ENCODE measurements around the gene PFKL. TPM values are rescaled to one million over a fixed set of nuclear protein-coding genes. Genes with fewer than 3 reads are reported as not detected.
A peak's percentile ranks its signal among the peaks of the same experiment; 100 is the strongest.
"Not testable (repeated sequence)": the region's sequence is repeated elsewhere in the genome, so short reads cannot be mapped to it uniquely, and the experiment has no call there.

PFKL gene
- polyA plus RNA-seq, 1 donor = 49.5 TPM

DNA sequence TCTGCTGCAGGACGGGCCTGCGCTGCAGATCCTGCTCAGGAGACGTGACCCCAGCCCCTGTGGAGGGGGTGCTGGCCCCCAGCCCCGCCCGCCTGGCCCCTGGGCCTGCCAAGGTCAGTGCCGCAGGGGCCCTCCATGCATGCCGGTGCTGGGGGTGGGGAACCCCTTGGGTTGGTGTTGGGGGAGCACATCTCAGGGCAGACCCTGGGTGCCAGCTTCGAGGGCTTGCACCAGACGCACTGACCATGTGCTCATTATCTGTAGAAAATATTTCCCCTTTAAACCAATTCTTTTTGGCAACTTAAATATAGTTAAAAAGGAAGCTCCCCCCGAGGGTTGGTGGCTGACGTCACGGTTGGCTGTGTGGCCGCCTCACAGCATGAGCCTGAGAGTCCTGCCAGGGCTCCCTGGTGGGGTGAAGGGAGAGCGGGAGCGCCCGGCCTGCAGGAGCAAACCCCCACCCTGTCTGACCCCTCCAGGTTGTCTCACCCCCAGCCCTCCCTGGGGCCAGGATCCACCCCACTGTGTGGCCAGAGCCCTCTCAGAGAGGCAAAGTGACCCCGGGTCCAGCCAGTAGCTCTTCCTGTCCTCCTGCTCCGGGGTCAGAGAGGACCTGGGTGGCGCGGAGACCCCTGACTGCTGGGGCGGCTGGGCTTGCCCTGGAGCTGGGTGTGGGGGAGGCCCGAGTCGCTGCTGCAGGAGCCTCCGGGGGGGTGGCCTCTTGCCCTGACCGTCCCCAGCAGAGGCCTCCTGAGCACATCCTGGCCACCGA, 5.3 kb upstream of the PFKL start:
- no peak for DNase-seq (ENCODE audit: low read depth)

DNA sequence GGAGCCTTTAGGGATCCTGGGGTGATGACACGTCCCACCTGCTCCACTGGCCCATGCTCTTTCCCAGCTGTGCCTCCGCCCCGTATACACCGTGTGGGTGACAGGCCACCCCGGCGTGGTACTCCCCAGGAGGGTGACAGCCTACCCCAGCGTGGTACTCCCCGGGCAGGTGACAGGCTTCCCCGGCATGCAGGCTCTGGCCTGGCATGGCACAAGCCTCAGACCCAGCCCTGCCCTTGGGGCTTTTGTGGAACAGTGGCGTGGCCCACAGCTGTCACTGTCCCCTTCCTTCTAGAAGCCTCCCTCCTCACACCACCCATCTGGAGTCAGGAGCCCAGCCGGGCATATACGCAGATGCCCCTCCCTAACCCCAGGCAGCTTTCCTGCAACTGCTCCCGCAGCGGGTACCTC, 4.7 kb upstream of the PFKL start:
- DNase-seq (ENCODE audit: low read depth) = no peak

DNA sequence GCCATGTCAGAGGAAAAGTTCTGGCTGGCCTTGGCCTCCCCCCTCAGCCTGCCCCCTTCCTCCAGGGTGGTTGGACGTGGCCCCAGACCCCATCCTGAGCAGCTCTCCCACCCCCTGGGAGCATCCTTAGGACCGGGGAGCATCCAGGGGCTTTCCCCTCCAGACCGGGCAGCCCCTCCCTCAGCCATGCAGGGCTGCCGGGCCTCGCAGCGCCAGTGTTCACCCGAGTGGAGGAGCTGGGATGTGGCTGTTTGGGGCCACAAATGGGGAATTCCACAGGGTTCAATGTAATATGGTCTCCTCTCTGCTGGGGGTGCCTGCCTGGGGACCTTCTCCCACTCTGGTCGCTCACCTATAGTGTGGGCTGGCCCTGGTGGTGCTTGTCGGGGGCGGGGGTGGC, 4.2 kb upstream of the PFKL start:
- no peak for DNase-seq (ENCODE audit: low read depth)

DNA sequence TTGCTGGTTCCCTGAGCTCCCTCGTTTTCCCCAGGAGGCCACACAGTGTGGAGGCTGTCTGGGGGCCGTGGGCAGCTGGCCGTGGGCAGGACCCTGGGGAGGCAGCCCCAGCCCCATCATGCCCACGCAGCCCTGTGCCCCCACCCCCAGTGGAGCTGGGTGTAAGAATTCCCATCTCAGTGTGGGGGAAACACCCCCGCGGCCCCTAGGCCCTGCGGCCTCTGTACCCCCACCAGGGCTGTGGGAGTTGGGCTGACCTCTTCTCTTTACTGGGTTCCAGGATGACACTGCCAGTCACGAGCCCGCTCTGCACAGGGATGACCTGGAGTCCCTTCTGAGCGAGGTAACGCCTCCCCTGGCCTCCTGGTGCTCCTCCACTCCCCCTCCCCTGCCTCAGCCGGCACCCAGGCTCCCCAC, 3.7 kb upstream of the PFKL start:
- no peak for DNase-seq (ENCODE audit: low read depth)

DNA sequence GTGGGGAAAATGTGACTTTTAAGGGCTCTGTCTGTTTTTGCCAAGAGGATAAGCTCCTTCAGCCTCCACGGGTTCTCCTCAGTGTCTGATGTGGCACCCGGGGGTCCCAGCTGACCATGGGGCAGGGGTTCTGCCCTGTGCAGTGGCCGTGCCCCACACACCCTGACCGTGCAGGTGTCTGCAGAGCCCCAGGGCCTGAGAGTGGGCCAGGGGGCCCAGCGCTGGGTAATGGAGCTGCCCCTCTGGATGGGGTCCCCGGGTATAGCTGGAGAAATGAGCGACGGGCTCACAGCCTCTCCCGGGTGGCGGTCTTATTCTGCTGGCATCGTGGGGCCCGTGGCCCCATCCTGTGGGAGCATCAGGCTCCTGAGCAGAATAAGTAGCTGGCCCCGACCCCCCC, 2.9 kb upstream of the PFKL start:
- DNase-seq (ENCODE audit: low read depth) = no peak

DNA sequence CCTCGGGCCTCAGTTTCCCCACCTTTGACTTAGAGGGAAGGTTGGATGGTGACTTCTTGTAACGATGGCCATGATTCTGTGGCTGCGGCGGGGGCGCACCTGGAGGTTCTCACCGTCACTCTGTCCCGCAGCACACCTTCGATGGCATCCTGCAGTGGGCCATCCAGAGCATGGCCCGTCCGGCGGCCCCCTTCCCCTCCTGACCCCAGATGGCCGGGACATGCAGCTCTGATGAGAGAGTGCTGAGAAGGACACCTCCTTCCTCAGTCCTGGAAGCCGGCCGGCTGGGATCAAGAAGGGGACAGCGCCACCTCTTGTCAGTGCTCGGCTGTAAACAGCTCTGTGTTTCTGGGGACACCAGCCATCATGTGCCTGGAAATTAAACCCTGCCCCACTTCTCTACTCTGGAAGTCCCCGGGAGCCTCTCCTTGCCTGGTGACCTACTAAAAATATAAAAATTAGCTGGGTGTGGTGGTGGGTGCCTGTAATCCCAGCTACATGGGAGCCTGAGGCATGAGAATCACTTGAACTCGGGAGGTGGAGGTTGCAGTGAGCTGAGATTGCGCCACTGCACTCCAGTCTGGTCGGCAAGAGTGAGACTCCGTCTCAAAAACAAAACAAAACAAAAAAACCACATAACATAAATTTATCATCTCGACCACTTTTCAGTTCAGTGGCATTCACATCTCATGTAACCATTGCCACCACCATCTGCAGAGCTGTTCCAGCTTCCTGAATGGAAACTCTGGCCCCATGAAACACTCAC, 2.1 kb upstream of the PFKL start:
- peak; percentile 68 for DNase-seq (ENCODE audit: low read depth)

DNA sequence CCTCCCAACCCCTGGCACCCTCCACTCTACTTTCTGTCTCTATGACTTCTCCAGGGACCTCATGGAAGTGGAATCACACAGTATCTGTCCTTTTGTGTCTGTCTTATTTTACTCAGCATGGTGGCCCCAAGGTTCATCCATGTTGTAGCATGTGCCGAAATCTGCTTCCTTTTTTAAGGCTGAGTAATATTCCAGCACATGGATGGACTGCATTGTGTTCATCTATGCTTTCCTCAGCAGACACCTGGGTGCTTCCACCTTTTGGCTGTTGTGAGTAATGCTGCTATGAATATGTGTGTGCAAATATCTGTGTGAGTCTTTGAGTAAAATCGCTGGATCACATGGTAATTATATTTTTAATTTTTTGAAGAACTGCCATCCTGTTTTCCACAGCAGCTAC, 1.6 kb upstream of the PFKL start:
- no peak for DNase-seq (ENCODE audit: low read depth)

DNA sequence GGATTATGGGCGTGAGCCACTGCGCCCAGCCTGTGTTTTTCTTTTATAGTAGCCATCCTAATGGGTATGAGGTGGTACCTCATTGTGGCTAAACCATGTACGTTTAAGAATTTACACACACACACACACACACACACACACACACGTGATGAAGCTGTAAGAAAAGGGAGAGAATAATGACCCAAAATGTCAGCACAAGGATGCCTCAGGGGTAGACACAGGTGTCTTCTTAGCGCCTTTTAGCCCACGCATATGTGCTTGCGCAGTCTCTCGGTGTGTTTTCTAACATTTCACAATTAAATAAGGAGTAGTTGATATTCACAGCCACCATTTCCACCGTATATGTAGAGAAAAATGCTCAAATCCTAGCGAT, 782 bp upstream of the PFKL start:
- no peak for DNase-seq (ENCODE audit: low read depth)

DNA sequence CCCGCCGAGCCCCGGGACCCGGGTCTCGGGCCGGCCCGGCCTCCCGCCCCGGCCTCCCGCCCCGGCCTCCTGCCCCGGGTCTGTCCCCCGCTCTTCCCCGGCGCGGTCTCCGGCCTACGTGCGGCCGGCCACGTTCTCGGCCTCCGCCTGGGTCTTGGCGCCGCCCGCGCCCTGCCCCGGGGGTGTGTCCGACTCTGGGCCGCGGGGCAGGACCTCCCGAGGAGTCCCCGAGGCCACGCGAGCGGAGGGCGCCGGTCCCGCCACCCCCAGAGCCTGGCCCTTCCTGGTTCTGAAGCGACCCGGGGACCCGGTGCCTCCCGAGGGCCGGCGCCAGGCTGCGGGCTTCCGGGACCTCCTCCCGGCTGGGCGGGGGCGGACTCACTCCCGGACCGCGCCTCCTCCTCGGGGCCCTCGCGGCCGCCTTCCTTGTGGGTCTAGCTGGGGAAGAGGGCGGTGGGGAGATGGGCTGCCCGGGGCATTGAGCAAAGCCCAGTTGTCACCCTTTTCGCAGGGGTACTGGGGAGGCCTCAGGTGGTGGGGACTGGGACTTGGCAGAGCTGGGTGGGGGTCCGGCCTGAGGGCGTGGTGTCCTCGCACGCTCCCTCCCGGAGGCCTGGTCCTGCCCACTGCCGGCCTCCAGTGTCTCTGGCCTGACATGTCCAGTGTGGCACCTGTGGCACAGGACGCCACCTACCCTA, 558 bp downstream of the PFKL start:
- no peak for DNase-seq (ENCODE audit: low read depth)

DNA sequence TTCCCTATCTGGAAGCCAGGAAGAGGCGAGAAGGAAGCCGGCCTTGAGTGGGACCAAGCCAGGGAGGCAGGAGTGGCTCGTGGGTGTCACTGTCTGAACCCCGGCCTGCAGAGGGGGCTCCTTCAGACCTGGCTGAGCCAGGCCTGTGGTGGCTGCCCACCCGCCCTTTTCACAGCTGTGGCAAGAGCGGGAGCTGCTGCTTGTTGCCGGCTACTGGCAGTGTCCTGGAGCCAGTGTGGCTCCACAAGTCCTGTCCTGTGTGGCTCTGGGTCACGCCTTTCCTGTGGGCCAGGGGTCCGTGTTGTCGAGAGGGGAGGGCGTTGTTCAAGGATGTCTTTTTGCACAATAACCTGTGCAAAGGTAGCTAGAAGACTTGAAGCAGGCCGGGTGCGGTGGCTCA, 1.3 kb downstream of the PFKL start:
- no peak for DNase-seq (ENCODE audit: low read depth)

DNA sequence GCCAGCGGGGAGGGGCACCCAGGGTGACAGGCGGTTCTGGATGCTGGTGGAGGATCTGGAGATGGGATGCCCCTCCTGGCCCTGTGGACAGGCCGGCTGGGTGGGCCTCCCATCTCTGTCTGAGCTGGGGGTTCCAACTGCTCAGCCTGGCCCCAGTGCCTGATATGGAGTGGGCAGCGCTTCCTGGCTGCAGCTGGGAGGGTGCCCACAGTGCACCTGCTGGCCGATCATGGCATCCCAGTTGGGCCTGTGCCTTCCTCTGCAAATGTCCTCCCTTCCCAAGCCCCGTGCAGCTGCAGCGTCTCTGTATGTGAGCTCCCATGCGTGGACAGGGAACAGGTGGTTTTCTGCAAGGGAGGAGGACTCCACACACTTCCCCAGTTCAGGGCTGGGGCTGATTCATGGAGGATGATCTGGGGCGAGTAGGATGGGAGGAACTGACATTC, 2.1 kb downstream of the PFKL start:
- no peak for DNase-seq (ENCODE audit: low read depth)

DNA sequence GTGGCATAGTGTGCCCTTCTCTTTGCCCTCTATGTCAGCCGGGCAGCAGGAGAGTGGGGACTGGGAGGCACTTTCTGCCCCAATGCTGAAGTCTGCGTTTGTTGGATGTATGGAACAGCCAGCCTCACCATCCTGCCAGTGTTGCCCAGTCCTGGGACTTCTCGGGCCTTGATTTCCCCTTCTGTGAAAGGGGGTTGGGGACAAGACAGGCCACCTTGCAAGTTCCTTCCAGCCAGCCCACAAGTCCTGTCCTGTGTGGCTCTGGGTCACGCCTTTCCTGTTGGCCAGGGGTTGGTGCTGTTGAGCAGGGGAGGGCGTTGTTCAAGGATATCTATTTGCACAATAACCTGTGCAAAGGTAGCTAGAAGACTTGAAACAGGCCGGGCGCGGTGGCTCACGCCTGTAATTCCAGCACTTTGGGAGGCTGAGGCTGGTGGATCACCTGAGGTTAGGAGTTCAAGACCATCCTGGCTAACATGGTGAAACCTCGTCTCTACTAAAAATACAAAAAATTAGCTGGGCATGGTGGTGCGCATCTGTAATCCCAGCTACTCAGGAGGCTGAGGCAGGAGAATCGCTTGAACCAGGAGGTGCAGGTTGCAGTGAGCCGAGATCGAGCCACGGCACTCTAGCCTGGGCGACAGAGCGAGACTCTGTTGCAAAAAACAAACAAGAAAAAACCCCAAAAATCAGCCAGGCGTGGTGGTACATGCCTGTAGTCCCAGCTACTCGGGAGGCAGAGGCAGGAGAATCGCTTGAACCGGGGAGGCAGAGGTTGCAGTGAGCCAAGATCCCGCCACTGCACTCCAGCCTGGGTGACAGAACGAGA, 2.9 kb downstream of the PFKL start:
- not testable (repeated sequence) for DNase-seq (ENCODE audit: low read depth)

DNA sequence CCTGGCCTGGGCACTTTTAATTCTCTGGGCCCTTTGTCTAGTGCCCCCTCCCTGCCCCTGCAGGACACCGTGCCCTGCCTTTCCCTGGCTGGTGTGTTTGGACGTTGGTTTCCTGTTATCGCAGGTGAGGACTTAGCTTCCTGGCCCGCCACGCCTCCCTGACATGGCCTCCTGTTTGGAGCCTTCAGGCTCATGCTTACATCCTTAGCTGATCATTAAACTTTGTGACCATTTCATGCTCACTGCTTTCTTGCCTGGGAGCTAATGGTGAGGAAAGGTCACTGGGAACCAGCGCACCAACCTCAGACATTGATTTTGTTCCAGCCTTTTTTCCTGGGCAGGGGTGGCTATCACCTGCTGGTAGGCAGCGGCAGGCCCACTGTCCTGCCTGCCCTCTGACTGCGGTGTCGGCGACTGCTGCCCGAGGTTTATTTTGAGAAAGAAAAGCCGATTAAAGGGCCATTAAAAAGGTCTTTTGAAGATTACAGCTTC, 3.7 kb downstream of the PFKL start:
- DNase-seq (ENCODE audit: low read depth) = no peak

DNA sequence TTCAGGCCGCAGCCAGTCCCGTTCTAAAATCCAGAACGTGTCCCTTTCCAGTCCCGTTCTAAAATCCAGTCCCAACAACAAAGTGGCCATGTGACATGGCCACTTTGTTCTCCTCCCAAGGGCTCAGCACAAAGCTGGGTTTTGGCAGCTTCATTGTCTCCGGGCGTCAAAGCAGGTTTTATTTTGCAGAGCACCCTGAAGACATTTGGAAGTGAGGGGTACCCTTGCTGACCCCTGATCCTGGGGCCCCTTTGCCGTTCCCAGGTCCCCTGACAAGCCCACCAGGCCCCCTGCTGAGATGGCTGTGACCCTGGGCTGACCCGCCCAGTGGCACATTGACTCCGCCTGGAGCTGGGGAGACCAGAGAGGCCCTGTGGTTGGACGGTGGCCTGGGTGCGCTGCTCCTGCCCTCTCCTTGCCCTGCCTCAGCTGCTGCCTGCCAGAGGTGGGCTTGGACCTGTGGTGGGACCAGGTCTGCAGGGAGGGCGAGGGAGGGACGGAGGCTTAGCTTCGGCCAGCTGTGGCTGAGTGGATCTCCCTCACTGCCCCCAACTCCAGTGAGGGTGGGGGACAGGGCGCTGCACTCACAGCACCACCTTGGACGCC, 4.3 kb downstream of the PFKL start:
- no peak for DNase-seq (ENCODE audit: low read depth)

DNA sequence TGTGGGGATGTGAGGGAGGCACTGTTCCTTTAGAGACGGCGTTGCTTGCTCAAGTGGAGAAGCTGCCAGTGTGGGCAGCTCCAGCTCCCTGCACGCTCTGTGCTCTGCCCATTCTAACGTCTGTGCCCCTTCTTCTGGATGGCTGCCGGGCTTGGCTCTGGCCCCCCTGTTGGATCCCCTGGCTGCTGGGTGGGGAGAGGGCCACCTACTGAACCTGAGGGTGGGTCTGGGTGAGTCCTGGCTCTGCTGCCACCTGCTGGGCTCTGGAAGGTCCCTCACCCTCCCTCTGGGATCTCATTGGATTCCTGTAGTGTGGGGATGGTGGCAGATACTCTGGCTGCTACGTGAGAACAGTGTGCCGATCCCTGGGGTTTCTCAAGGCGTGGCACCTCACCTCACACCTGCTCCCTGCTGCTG, 5.0 kb downstream of the PFKL start:
- DNase-seq (ENCODE audit: low read depth) = no peak

DNA sequence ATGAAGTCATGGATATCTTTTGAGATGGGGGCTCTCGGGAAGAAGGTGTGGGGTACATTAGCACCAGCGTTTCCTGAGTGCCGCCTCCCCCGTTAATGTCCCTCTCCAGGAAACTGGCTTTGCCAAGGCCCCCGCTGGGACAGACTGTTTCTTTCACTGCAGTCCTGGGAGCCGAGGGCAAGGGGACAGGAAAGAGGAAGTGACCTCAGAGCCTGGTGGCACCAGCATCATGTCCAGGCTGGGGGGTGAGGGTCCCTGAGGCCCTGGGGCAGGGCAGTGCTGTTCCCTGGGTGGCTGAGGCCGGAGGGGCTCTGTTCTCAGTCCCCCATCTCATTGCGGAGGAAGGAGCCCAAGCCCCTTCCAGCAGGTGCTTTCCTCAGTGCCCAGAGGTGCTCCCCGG, 5.8 kb downstream of the PFKL start:
- DNase-seq (ENCODE audit: low read depth) = no peak

DNA sequence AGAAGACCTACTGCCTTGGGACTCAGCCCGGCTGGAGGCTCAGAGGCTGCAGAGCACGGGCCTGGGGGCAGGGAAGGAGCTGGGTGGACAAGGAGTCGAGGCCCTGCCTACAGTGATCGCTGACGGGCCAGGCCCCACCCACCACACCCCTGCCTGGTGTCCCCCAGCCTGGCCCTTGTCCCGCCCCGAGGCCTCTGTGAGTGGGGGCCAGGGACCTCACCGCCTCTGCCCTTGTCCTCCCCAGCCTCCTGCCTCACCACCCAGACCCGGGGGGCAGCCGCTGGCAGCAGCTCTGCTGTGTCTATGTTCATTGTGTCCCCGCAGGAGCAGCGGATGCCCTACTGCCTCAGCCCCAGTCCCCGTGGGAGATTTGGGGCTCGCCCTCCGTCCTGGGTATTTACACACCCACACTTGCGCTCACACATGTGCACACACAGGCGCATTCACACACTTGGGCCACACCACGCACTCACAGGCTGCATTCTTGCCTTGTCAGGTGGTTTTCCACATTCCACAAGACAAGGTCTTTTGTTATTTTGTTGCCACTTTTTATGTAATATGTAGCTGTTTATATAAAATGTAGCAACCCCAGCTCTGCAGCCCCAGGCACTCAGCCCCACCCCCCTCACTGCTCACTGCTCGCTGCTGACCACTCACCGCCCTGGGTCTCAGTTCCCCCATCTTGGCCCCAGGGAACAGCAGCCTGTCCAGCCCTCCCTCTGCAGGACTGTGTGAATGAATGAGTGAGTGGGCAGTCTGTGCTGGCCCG, 7.3 kb downstream of the PFKL start:
- DNase-seq (ENCODE audit: low read depth) = no peak

DNA sequence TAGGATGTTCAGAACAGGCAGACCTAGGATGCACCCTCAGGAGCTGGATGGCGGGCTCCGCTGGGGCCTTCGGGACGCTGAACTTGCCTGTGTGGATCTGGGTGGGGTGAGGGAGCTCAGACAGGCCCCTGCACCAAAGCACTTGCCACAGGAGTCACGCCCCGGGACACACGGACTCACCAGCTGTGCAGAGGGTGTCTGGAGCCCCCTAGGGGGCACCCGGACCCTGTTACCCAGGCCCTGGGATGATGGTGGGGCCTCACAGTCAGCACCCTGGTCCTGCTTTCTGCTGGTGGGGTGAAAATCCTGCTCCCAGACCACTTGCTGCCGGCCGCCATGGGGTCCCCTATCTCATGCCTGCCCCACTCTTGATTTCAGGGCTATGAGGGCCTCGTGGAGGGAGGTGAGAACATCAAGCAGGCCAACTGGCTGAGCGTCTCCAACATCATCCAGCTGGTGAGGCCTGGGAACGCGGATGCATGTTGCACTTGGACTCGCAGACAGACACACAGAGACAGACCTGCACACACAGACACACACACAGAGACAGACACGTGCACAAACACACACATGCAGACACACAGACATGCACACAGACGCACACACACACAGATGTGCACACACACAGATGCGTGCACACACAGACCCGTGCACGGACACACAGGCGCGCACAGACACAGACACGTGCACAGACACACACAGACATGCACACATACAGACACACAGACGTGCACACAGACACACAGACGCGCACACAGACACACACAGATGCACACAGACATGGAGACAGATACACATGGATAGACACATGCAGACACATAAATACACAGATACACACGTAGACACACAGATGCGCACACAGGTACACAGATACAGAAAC, 11.0 kb downstream of the PFKL start:
- DNase-seq (ENCODE audit: low read depth) = no peak

DNA sequence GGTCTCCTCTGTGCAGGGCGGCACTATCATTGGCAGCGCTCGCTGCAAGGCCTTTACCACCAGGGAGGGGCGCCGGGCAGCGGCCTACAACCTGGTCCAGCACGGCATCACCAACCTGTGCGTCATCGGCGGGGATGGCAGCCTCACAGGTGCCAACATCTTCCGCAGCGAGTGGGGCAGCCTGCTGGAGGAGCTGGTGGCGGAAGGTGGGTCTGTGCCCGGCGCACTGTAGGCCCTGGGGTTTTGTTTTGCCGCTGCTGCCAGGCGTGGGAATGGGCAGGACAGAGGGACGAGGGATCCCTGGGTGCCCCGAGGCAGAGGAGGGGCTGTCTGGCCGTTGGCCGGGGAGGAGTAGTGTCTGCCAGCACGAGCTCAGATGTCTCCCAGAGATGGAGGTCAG, 12.2 kb downstream of the PFKL start:
- no peak for DNase-seq (ENCODE audit: low read depth)
